HG02798 (cell line): ENCODE data around the gene OR10G3.
A peak's percentile ranks its signal among the peaks of the same experiment; 100 is the strongest.

Source experiments
- ATAC-seq: cut with Tn5 transposase; IDR thresholded peaks from one replicate; pipeline ENCODE4 v1.9.1; 2021; ENCODE audit warnings: mild to moderate bottlenecking; ENCODE audit not compliant: unreplicated experiment, poor library complexity

Gene OR10G3

GRCh38 chr14:21536418-21537089 lies 43.3 kb downstream of the OR10G3 start:
- ATAC-seq, result no peak

GRCh38 chr14:21535545-21536417 lies 44.1 kb downstream of the OR10G3 start:
- no peak for ATAC-seq

DNA sequence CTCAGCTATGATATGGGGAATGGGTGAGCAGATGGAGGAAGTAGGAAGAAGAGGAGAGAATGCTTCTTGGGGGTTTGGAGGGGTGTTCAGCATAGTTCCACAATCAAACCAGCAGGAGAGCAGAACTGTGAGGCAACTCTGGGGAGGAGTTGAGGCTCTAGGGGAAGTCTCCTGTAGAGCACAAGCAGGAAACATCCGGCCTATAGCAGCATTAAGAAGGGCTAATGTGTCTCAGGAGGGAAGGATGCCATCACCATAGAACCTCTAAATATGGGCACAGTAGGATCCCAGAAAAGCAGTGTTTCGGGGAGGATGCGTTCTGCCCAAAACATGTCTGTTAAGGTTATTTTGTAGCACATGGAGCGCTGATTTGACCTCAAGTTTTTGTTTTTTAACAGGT lies 45.3 kb downstream of the OR10G3 start:
- no peak for ATAC-seq

DNA sequence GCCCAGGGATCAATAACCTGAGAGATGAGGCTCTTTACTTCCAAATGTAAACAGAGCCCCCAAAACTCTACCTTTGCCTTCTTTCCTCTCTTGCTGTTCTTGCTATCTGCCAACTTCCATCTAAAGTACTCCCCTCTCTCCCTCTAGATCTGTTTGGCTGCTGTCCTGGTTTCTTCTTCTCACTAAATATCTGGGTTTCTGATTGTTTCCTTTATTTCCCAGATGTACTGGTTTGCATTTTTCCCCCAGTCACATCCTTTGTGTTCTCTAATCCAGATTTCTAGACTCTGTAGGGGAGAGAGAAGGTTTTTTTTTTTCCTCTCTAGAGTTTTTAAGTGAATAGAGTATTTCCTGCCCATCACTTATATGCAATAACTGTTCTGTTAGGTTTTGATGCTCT lies 46.6 kb downstream of the OR10G3 start:
- no peak for ATAC-seq

- ATAC-seq, result no peak
Observed at GRCh38 chr14:21529515-21529914, 50.4 kb downstream of the OR10G3 start.

DNA sequence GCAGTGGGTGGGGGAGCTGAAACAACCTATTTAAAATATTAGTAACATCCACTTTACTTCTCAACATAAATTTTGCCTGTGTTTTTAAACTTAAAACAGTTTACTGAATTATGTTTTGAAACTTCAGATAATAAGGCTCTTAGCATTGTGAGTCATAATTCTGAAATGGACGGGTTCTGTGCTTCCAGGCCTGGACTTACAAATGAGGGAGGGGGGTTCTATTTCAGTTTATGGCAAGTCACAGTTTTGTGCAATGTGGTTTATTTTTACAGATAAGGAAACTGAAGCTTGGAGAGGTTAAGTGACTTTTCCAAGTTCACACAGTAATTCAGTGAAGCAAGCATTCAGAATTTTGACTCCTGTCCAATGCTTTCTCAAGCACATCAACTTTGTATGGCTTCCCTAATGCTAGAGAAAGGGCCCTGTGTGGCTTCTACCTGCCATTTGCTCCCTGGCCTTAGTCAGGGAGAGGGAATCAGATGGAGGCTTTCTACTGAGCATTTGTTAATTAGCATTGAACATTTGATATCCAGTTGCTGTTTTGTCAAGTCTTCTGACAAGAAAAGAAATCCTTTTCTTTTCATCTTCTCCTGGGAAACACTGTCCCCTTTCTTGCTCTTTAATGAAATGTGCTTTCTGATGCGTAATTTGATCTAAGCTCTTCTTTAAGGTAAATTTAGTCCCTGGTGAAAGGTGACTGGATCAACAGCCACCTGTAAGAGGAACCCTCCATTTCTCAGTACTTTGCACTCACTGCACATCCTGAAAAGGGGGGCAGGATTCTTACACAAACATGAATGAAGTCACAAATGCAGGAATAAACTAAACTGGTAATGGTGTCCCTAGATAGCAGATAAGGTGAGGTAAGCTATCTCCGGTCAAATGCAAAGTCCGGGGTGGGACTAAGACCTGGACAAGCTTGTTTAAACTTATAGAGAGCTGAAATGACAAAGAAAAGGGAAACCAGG lies 51.2 kb downstream of the OR10G3 start:
- no peak for ATAC-seq

DNA sequence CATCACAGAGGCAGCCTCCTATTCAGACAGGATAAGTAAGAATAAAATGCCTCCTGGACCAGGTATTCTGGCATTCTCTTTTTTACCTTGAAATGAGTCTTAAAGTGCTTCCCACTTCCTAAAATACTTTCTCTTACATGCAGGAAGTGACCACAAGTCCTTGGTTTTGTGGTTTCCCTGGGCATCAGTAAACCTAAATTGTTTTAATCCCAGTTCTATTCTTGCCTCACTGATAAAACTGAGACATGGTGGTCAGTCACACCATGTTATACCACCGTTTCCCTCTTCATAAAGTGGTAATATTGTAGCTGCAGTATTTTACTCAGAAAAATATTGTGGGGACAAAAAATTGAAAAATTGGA lies 52.6 kb downstream of the OR10G3 start:
- ATAC-seq, result no peak

GRCh38 chr14:21526672-21527317 lies 53.1 kb downstream of the OR10G3 start:
- ATAC-seq, result peak; percentile 35

DNA sequence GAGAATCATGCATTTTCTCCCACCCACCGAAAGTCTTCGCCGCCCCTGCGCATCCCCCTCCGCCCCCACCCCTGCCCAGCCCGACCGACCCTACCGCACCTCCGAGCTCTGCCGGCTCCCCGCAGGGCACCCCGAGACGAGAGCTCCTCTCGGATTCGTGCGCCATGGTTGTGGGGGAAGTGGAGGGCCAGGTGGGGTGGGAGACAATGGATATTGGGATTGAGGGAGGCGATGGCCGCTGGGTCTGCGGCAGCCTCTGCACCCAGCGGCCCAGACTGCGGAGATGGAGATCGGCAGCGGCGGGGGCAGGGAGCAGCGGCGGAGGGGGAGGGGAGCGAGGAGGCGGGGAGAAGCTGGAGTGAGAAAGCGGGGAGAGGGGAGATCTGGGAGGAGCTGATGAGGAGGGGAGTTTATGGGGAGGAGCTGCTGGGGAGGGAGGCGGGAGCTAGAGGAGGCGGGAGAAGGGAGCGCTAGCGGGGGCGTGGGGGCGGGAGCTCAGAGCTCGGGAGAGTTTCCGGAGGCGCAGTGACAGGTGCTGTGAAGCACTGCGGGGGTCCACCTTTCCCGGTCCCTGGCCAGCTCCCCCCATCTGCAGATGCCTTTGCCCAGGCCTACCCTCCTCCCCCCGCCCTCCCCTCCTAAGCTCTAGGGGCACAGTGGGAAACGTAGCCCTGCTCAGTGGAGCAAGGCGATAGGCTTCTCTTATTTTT lies 53.8 kb downstream of the OR10G3 start, which contains the start of gene SALL2:
Gene SALL2, minus strand, starts transcription at position 385 of the 710 bp plus-strand sequence. Its CDS starts 219 bp downstream, at position 166.
- peak; percentile 72 for ATAC-seq

- no peak for ATAC-seq
Observed at GRCh38 chr14:21525571-21525961, 54.3 kb downstream of the OR10G3 start.

DNA sequence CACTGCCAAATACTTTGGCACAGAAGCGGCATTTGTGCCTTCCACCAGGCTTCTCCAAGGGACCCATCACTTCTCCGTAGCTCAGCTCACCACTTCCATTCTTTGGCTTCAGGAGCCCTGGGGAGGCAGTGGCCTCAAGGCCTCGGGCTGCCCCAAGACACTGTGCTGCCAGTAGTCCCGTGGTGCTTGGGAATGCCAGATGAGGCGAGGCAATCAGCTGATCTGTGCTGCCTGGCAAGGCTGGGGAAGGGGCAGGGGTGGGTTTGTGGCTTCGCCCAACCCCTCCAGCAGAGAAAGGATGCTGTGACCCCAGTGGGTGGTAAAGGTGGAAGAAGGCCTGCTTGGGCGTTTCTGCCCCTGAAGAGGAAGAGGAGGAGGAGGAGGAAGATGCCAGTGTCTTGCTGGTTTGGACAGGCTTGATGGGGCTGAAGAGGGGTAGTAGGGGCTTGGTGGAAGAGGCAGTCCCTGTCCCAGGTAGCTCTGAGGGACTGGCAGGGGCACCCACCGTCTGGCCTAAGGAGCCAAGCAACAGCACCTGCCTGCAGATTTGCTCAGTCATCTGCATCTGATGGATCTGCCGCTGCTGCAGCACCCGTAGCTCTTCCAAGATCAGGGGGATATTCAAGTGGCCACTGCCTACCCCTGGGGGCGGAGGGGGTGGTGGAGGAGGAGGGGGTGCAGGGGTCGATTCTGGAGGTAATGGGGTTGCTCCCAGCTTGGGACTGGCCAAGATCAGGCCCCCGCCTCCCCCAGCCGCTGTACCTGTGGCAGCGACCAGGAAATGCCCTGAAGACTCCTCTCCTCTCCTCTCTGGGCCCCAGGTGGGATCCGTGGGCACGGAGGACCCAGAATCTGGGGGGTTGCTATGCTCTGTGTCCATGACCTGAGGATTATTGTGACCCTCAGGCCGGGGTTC lies 55.0 kb downstream of the OR10G3 start:
- ATAC-seq, result no peak

DNA sequence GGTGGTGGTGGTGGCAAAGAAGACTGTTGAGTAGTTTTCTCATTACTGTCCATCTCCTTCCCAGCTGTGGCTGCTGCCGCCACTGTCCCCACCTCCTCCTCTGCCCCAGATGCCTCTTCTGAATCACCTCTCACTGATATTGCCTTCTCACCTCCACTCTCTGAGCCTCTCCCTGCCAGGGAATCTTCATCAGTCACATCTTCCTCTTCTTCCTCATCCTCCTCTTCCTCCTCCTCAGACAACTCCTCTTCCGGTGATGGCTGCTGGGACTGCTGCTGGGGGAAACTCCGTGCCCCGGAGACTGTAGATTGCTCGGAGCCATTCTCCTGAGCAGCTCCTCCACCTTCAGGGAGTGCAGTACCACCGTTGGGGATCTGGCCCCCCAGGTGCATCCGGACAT lies 56.7 kb downstream of the OR10G3 start:
- ATAC-seq, result no peak

GRCh38 chr14:21521501-21521900 lies 58.4 kb downstream of the OR10G3 start:
- ATAC-seq, result no peak

DNA sequence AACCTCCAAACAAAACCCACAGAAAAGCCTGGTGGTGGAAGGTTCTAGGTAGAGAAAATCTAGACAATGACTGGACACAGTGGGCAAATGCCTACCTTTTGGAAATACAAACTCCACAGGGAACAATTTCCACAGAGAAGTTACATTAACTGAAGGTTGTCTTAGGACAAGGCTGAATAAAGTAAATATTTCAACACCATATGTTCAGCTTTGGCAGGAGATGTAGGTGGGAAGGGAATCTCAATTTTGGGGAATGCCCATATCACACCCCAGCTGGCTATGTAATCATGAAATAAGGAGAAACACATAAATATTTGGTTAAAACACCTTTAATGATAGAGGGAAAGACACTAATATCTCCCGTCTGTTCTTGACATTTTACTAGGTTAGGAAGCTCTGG lies 59.1 kb downstream of the OR10G3 start:
- no peak for ATAC-seq

DNA sequence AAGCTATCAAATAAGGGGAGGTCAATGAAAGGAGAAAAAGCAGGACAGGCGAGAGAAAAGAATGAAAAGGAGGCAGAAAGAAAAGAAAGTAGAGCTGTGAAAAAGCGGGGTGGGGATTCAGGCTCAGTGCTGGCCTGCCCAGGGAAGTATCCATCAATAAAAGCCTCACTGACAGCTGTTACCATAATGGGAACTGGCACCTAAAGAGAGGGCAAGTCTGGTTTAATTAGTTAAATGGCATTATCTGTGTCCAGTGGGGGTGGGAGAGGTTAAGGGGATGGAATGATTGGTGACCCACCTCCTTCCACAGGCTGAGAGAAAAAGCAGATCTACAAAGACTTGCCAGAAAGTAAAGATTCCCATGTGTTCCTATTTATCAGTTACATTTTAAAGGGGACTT lies 61.2 kb downstream of the OR10G3 start:
- ATAC-seq, result no peak
